ENCODE data around the gene ECD. TPM values are rescaled to one million over a fixed set of nuclear protein-coding genes. Genes with fewer than 3 reads are reported as not detected.

Gene ECD
- total RNA-seq, 1 experiment from 2014 or later = 25.4 TPM

DNA sequence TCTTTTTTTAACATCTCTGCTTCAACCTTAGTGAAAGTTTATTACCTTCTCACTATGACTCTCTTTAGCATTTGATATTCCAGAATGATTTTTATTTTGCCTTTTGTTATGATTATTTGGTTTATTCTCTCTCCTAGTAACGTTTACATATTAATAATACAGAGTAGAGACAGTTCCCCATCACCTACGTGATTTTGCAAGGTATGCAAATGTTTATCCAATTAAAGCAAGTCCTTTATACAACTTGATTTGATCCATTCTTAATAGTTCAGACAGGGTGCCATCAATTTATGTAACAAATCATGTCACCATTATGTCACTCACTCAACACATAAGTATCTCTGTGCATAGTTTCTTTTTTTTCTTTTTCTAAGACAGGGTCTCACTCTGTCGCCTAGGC is 26.2 kb downstream of the ECD start:
- ChIA-PET CTCF (no interaction called here), RAD21 (ENCODE audit: low non-redundant PET in 1 of 2, low total read pairs in 2 of 2, uncharacterized antibody in 2 of 2, unreplicated experiment in 2 of 2) (no interaction called here), POLR2A (no interaction called here)
- H3K27me3 ChIP-seq (ENCODE audit: insufficient read depth, low read length) = no peaks in the 10 kb centered on the region
- no peak overlapping the region for H2AFZ ChIP-seq (ENCODE audit: low read depth, low read length, poor library complexity, severe bottlenecking)
- no peaks in the 10 kb centered on the region; a peak in 1 of 4 replicates for H3K4me1 ChIP-seq (ENCODE audit: control insufficient read depth in 1 of 2, insufficient read depth in 2 of 2, low read length in 2 of 2)
- DNase-seq (ENCODE audit: low read depth, low spot score) (no peak), ATAC-seq (no peak)
- no peaks in the 10 kb centered on the region for H4K20me1 ChIP-seq (ENCODE audit: insufficient read depth)
- H3K27ac ChIP-seq (ENCODE audit: low read depth, low read length) = no peak overlapping the region
- H3K9ac ChIP-seq (ENCODE audit: low read length) = no peak overlapping the region
- no peaks in the 10 kb centered on the region for H3K79me2 ChIP-seq (ENCODE audit: insufficient read depth, low read length)
- no peaks in the 10 kb centered on the region for H3K9me2 ChIP-seq (ENCODE audit: insufficient read depth)
- BruUV-seq (replicated peaks) = no TSS peak
- intact Hi-C loops (cut with micrococcal nuclease) = no loop called here
- no peaks in the 10 kb centered on the region for H3K9me3 ChIP-seq (ENCODE audit: control insufficient read depth in 1 of 2, insufficient read depth in 1 of 2, low read depth in 1 of 2, low read length in 2 of 2)
- H3K36me3 ChIP-seq (ENCODE audit: control insufficient read depth in 1 of 2, insufficient read depth in 2 of 2, low read length in 2 of 2) = peaks cover 9 to 39% of the 10 kb centered on the region in 2 experiments; a peak in 3 of 4 replicates
- no peak overlapping the region for H3K4me3 ChIP-seq (replicated peaks in 1 of 2; ENCODE audit: low read depth in 1 of 2, low read length in 2 of 2)
- TF ChIP-seq EZH2phosphoT487 (IDR thresholded peaks at IDR 0.05; ENCODE audit: borderline replicate concordance) (no peak), REST (IDR thresholded peaks at IDR 0.05; ENCODE audit: low read depth) (no peak), ZFX (IDR thresholded peaks at IDR 0.05) (no peak), JUND (IDR thresholded peaks at IDR 0.05) (no peak), ATF3 (IDR thresholded peaks at IDR 0.05) (no peak), CBX3 (IDR thresholded peaks at IDR 0.05; ENCODE audit: low read depth) (no peak), SRF (IDR thresholded peaks at IDR 0.05; ENCODE audit: low read depth) (no peak), ELF1 (IDR thresholded peaks at IDR 0.05; ENCODE audit: borderline replicate concordance, low read depth) (no peak), SP1 (IDR thresholded peaks at IDR 0.05; ENCODE audit: low read depth) (no peak), TCF7L2 (IDR thresholded peaks at IDR 0.05; ENCODE audit: borderline replicate concordance, extremely low read depth, insufficient read depth, insufficient read length) (no peak), EGR1 (IDR thresholded peaks at IDR 0.05; ENCODE audit: low read depth) (no peak), EZH2 (IDR thresholded peaks at IDR 0.05) (no peak), RAD21 (IDR thresholded peaks at IDR 0.05; ENCODE audit: low read depth) (no peak), ZBTB33 (IDR thresholded peaks at IDR 0.05; ENCODE audit: extremely low read depth, insufficient replicate concordance, low read length) (no peak), ZNF274 (IDR thresholded peaks at IDR 0.05; ENCODE audit: low read depth, low read length) (no peak), POLR2AphosphoS5 (IDR thresholded peaks at IDR 0.05; ENCODE audit: low read depth, low read length) (no peak), CEBPB (IDR thresholded peaks at IDR 0.05; ENCODE audit: low read depth) (no peak), POLR2A (IDR thresholded peaks at IDR 0.05; ENCODE audit: borderline replicate concordance, extremely low read depth, insufficient read depth, insufficient read length) (no peak)
- TF ChIP-seq, protein P1, sequence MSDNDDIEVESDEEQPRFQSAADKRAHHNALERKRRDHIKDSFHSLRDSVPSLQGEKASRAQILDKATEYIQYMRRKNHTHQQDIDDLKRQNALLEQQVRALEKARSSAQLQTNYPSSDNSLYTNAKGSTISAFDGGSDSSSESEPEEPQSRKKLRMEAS (IDR thresholded peaks at IDR 0.05) = no peak
- TF ChIP-seq, protein P2, sequence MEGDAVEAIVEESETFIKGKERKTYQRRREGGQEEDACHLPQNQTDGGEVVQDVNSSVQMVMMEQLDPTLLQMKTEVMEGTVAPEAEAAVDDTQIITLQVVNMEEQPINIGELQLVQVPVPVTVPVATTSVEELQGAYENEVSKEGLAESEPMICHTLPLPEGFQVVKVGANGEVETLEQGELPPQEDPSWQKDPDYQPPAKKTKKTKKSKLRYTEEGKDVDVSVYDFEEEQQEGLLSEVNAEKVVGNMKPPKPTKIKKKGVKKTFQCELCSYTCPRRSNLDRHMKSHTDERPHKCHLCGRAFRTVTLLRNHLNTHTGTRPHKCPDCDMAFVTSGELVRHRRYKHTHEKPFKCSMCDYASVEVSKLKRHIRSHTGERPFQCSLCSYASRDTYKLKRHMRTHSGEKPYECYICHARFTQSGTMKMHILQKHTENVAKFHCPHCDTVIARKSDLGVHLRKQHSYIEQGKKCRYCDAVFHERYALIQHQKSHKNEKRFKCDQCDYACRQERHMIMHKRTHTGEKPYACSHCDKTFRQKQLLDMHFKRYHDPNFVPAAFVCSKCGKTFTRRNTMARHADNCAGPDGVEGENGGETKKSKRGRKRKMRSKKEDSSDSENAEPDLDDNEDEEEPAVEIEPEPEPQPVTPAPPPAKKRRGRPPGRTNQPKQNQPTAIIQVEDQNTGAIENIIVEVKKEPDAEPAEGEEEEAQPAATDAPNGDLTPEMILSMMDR (IDR thresholded peaks at IDR 0.05 in 2 of 3, conservative IDR thresholded peaks at IDR 0.05 in 1 of 3; ENCODE audit: borderline replicate concordance in 1 of 3, insufficient read depth in 1 of 3, low read depth in 2 of 3, low read length in 2 of 3) = no peak
- H3K4me2 ChIP-seq (ENCODE audit: low read length) = no peak overlapping the region

All from HCT116 (cell line).